RWPE1 (cell line): ENCODE measurements around the gene ADAD2.

Experiments
- CTCF ChIA-PET: fragments of 350-600 bp; sonication (Branson Sonifier 250); formaldehyde crosslinking; extraction: SDS; loops from one replicate; lab custom pipeline; 2021; lab: Yijun Ruan, JAX
- POLR2A ChIA-PET: fragments of 400-600 bp; formaldehyde crosslinking; extraction: SDS; loops from one replicate; lab custom pipeline; 2020; ENCODE audit warnings: antibody characterized with exemption; ENCODE audit not compliant: low non-redundant PET; lab: Yijun Ruan, JAX
- DNase-seq: peaks from one replicate; pipeline ENCODE4 v3.0.0; 2012; ENCODE audit warnings: low spot score
- H3K27ac ChIP-seq: fragments of 450-650 bp; 2 replicates; pipeline ENCODE4 v1.5.1; 2017
- CTCF ChIP-seq: fragments of 450-650 bp; conservative IDR thresholded peaks from 2 replicates; pipeline ENCODE4 v1.5.1; 2017; ENCODE audit warnings: low read depth, mild to moderate bottlenecking

Gene ADAD2

GRCh38 chr16:84207251-84207650, 16.3 kb downstream of the ADAD2 start:
- DNase-seq = no peak
- no peak for TF ChIP-seq CTCF
- ChIA-PET POLR2A (no interaction called here), CTCF (no interaction called here)
- no peak overlapping the region for H3K27ac ChIP-seq

- POLR2A ChIA-PET = no interaction called here
- CTCF ChIA-PET = interaction anchor here (0.7 kb wide), 1 partner anchor 21 kb away, joined by 3 read pairs; the partner anchor contains the start of gene TAF1C
- DNase-seq = no peak
- no peak overlapping the region for H3K27ac ChIP-seq
- no peak for TF ChIP-seq CTCF
These were observed 16.9 kb downstream of the ADAD2 start for GRCh38 chr16:84207879-84208278.

- no peak for TF ChIP-seq CTCF
- no peak for DNase-seq
- ChIA-PET POLR2A (no interaction called here), CTCF (interaction anchor here (0.6 kb wide), 1 partner anchor 1464 kb away, joined by 5 read pairs; no protein-coding TSS in a partner anchor)
- no peak overlapping the region for H3K27ac ChIP-seq
These were observed 19.0 kb downstream of the ADAD2 start for GRCh38 chr16:84209989-84210388.

GRCh38 chr16:84212154-84212553, 21.2 kb downstream of the ADAD2 start:
- CTCF ChIA-PET = interaction anchor here (0.6 kb wide), 1 partner anchor 28 kb away, joined by 5 read pairs; no protein-coding TSS in a partner anchor
- POLR2A ChIA-PET = interaction anchor here (0.7 kb wide), 1 partner anchor 47 kb away, joined by 4 read pairs; no protein-coding TSS in a partner anchor
- no peak for DNase-seq

GRCh38 chr16:84212631-84213030, 21.7 kb downstream of the ADAD2 start:
- CTCF ChIA-PET = interaction anchor here (0.6 kb wide), 1 partner anchor 28 kb away, joined by 5 read pairs; no protein-coding TSS in a partner anchor
- no peak for DNase-seq
- no peak overlapping the region for H3K27ac ChIP-seq
- POLR2A ChIA-PET = no interaction called here
- no peak for TF ChIP-seq CTCF

More at GRCh38 chr16:84212154-84212553, 21.2 kb downstream of the ADAD2 start:
- no peak overlapping the region for H3K27ac ChIP-seq
- TF ChIP-seq CTCF = no peak

- TF ChIP-seq CTCF = no peak
- CTCF ChIA-PET = interaction anchor here (0.6 kb wide), 1 partner anchor 288 kb away, joined by 3 read pairs; no protein-coding TSS in a partner anchor
- POLR2A ChIA-PET = interaction anchor here (0.6 kb wide), 1 partner anchor 1188 kb away, joined by 3 read pairs; no protein-coding TSS in a partner anchor
- H3K27ac ChIP-seq = no peak overlapping the region
- no peak for DNase-seq
These were observed 23.6 kb downstream of the ADAD2 start for GRCh38 chr16:84214451-84215066.
